Left lung (tissue), 10 donors: ENCODE measurements around the gene OSBPL6. TPM values are rescaled to one million over a fixed set of nuclear protein-coding genes. Genes with fewer than 3 reads are reported as not detected.
"Not testable (repeated sequence)": the region's sequence is repeated elsewhere in the genome, so short reads cannot be mapped to it uniquely, and the experiment has no call there.

Source experiments
- ATAC-seq: fragments of 200-7000 bp; cut with Tn5 transposase; one replicate; pipeline ENCODE4 v1.9.1; 2020; ENCODE audit warnings: moderate library complexity
- DNase-seq, 4 donors: peaks; one replicate each; pipeline ENCODE4 v3.0.0-alpha.2; 2013 to 2020
- H3K27ac ChIP-seq, 2 donors: fragments of 200-600 bp; sonication (generic) in 1 of 2; one replicate each; pipeline versions ENCODE4 v1.5.0 to v1.8.0; 2020 to 2021
- H3K27me3 ChIP-seq, 2 donors: fragments of 200-600 bp; sonication (generic) in 1 of 2; one replicate each; pipeline versions ENCODE4 v1.5.0 to v1.8.0; 2020 to 2021
- H3K36me3 ChIP-seq, 2 donors: fragments of 200-600 bp; sonication (generic) in 1 of 2; one replicate each; pipeline versions ENCODE4 v1.5.0 to v1.8.0; 2020 to 2021
- H3K4me1 ChIP-seq, 2 donors: fragments of 200-600 bp; one replicate each; pipeline ENCODE4 v1.8.0; 2021
- H3K4me3 ChIP-seq, 2 donors: fragments of 200-600 bp; sonication (generic) in 1 of 2; one replicate each; pipeline versions ENCODE4 v1.5.0 to v1.8.0; 2020 to 2021; ENCODE audit warnings: mild to moderate bottlenecking in 1 of 2
- H3K9me3 ChIP-seq, 2 donors: fragments of 200-600 bp; sonication (generic) in 1 of 2; one replicate each; pipeline versions ENCODE4 v1.5.0 to v1.8.0; 2020 to 2021
- CTCF ChIP-seq, 2 donors: fragments of 200-600 bp; sonication (generic) in 1 of 2; IDR thresholded peaks; one replicate each; pipeline versions ENCODE4 v1.5.0 to v1.8.0; 2021; ENCODE audit warnings: antibody characterized with exemption in 2 of 2
- intact Hi-C, 2 donors: fragments of 100-400 bp; cut with DNase I; formaldehyde crosslinking; loops; one replicate each; pipeline versions ENCODE4 v1.11.2 to v1.14.2; 2022
- polyA plus RNA-seq, 6 donors: library from polyadenylated mRNA; unstranded; fragments of 120-200 nt; gene quantifications; one replicate each; pipeline ENCODE4 v1.2.1, GENCODE V29; 2013; ENCODE audit not compliant: insufficient read length in 6 of 6
- total RNA-seq, 2 donors: library from RNA; stranded (reverse); fragmentation: NEBNext Ultra II Directional; extraction: Animal tissue kit (Norgen Biotek cat#: 25700); gene quantifications; one replicate each; pipeline ENCODE4 v1.2.1, GENCODE V29; 2021
- donor health status: DM: no; HTN: yes; CAD: no.
- donor health status: DM: no; HTN: no; CAD: no.

The OSBPL6 gene
- total and polyA plus RNA-seq, 8 donors = 2.9 to 6.0 (median 4.9) TPM

DNA sequence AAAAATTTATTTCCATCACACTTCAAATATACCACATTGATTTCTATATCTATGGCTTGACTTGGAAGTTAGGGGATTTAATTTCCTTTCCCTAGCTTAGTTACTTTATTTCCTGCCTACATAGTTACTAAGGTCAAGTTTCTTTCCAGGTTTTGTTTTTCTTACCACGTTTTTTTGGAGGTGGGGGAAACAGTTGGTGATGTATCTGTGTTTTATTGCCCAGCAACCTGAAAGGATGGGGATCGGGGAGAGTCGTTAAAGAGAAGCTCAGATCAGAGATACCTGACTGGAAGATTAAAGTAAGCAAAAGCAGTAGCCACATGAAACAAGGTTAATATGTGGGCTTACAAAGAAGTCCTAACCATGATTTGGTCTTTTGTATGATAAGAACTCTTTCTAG lies 127.8 kb downstream of the OSBPL6 start:
- no peak for TF ChIP-seq CTCF (IDR thresholded peaks at IDR 0.05)
- no peak for DNase-seq
- Histone ChIP-seq H3K4me3 (no peak overlapping the region), H3K36me3 (no peaks in the 10 kb centered on the region), H3K9me3 (no peaks in the 10 kb centered on the region), H3K4me1 (peaks cover 0 to under 1% of the 10 kb centered on the region in 2 donors), H3K27me3 (no peaks in the 10 kb centered on the region), H3K27ac (no peak overlapping the region)
- ATAC-seq = no peak
- intact Hi-C loops = no loop called here

DNA sequence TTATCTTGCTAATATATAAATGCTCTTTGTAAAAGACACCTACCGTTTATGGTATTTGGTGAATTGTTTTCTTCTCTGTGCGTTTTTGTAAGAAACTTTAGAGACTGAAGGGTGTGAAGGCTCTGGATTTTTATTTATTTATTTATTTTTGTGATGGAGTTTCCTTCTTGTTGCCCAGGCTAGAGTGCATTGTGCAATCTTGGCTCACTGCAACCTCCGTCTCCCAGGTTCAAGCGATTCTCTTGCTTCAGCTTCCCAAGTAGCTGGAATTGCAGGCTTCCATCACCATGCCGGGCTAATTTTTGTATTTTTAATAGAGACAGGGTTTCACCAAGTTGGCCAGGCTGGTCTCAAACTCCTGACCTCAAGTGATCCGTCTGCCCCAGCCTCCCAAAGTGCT lies 129.0 kb downstream of the OSBPL6 start:
- Histone ChIP-seq H3K4me1 (peaks cover 0 to 11% of the 10 kb centered on the region in 2 donors), H3K4me3 (peak overlapping the region in 1 of 2 donors; percentile 3), H3K27ac (peak overlapping the region in 1 of 2 donors; percentile 44)
- intact Hi-C loops, H3K27me3 ChIP-seq, H3K36me3 ChIP-seq, H3K9me3 ChIP-seq: not testable (repeated sequence)
- ATAC-seq (peak; percentile 48), DNase-seq (peak in 1 of 4 donors; percentile 35)

DNA sequence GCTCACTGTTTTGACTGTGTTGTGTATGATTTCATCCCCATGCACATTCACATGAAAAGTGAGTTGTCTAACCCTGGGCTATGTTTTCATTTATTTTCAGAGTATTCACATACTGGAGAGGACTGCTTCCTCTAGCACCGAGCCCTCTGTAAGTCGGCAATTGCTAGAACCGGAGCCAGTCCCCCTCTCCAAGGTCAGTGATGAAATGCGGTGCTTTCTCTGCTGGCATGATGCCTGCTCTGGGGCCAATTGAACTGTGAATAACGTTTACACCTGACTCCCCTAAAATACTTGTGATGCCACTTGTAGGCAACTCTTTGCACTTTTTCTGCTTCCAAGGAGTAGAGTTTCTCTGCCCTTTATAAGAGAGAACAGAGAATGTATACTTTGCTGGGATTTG lies 129.8 kb downstream of the OSBPL6 start:
- no peak for TF ChIP-seq CTCF (IDR thresholded peaks at IDR 0.05)
- intact Hi-C loops = no loop called here
- peak in 2 of 4 donors; percentile 55 to 66 for DNase-seq
- Histone ChIP-seq H3K9me3 (no peaks in the 10 kb centered on the region), H3K36me3 (no peaks in the 10 kb centered on the region), H3K4me1 (peaks cover 0 to 12% of the 10 kb centered on the region in 2 donors), H3K27ac (peak overlapping the region in 1 of 2 donors; percentile 44), H3K27me3 (no peaks in the 10 kb centered on the region), H3K4me3 (peak overlapping the region in 1 of 2 donors; percentile 3)
- ATAC-seq = peak; percentile 75

GRCh38 chr2:178325268-178325667 lies 131.0 kb downstream of the OSBPL6 start:
- intact Hi-C loops = no loop called here
- Histone ChIP-seq H3K4me1 (peaks cover 0 to 14% of the 10 kb centered on the region in 2 donors), H3K9me3 (no peaks in the 10 kb centered on the region), H3K27me3 (no peaks in the 10 kb centered on the region), H3K4me3 (no peak overlapping the region), H3K27ac (no peak overlapping the region), H3K36me3 (no peaks in the 10 kb centered on the region)
- ATAC-seq = no peak
- no peak for DNase-seq
- no peak for TF ChIP-seq CTCF (IDR thresholded peaks at IDR 0.05)

DNA sequence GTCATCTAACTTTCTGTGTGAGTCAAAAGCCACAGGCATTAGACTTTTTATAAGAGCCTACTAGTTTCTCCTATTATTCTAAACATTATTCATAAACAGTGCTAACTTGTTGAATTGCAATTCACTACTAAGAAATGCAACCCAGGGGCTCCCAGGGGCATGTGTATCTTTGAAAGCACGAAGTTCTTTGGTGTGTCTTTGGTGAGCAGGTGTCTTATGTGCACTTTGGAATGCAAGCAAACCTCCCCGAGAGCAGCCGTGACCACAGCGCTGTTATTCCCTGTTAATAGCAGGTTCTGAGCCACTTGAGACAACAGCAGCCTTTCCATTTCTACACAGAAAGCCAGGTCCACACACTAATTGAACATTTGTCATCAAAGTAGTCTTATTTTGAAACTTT lies 133.2 kb downstream of the OSBPL6 start:
- Histone ChIP-seq H3K27ac (peak overlapping the region in 1 of 2 donors; percentile 60), H3K9me3 (no peaks in the 10 kb centered on the region), H3K27me3 (no peaks in the 10 kb centered on the region), H3K4me1 (peaks cover 0 to 19% of the 10 kb centered on the region in 2 donors), H3K36me3 (no peaks in the 10 kb centered on the region), H3K4me3 (no peak overlapping the region)
- peak in 1 of 4 donors; percentile 35 for DNase-seq
- no peak for TF ChIP-seq CTCF (IDR thresholded peaks at IDR 0.05)
- intact Hi-C loops = no loop called here
- ATAC-seq = peak; percentile 50

- no peak for TF ChIP-seq CTCF (IDR thresholded peaks at IDR 0.05)
- ATAC-seq (peak; percentile 7), DNase-seq (no peak)
- Histone ChIP-seq H3K27me3 (no peaks in the 10 kb centered on the region), H3K4me3 (no peak overlapping the region), H3K4me1 (peaks cover 0 to 19% of the 10 kb centered on the region in 2 donors), H3K27ac (peak overlapping the region in 1 of 2 donors; percentile 60), H3K9me3 (no peaks in the 10 kb centered on the region), H3K36me3 (no peaks in the 10 kb centered on the region)
- intact Hi-C loops = no loop called here
These were observed 133.7 kb downstream of the OSBPL6 start for GRCh38 chr2:178328037-178328436.
